Heart left ventricle (tissue), 13 donors: ENCODE measurements around the gene EIF2S2.

Experiments used
- POLR2A ChIP-seq, 2 donors: fragments of 450-650 bp; IDR thresholded peaks; one replicate each; pipeline ENCODE4 v1.6.1; 2017; ENCODE audit warnings: antibody characterized with exemption in 2 of 2, mild to moderate bottlenecking in 2 of 2, moderate library complexity in 2 of 2
- TF ChIP-seq, protein P1 (sequence below), 12 donors: fragments of 200-600 bp; sonication (generic) in 4 of 12; IDR thresholded peaks; one replicate each; pipeline versions ENCODE4 v1.5.0 to v1.8.0; 2018 to 2022; ENCODE audit warnings: antibody characterized with exemption in 12 of 12, mild to moderate bottlenecking in 5 of 12
- donor health status: ischemic (EF 13 %, LVEDD 7.1; RV severe dilation, severe dysfunction).
- donor health status: DM: no; HTN: yes; CAD: no.
- donor health status: DM: no; HTN: no; CAD: no.
- donor health status: ischemic (EF 25% LVEDD 6.9; RV normal size, moderate dysfunction).
- donor health status: ischemic (EF 25% LVEDD 5.7; RV mildly dilated, moderate dysfunction).
- donor health status: ischemic (EF 35%, LVEDD 5.7; RV mildly dilated, moderate dysfunction).
- donor health status: nonischemic (EF 11% LVEDD 7.7; RV severe dilation, severe dysfunction).
- donor health status: DM: yes; HTN: yes; CAD: no.
- donor health status: PGD.
- donor health status: ischemic (EF 29% LVEDD 5.4; RV normal size, mild dysfunction).
- donor health status: nonischemic (EF 23%, LVEDD 6.1; RV moderate dilation, normal function).

- TF ChIP-seq, protein P1, sequence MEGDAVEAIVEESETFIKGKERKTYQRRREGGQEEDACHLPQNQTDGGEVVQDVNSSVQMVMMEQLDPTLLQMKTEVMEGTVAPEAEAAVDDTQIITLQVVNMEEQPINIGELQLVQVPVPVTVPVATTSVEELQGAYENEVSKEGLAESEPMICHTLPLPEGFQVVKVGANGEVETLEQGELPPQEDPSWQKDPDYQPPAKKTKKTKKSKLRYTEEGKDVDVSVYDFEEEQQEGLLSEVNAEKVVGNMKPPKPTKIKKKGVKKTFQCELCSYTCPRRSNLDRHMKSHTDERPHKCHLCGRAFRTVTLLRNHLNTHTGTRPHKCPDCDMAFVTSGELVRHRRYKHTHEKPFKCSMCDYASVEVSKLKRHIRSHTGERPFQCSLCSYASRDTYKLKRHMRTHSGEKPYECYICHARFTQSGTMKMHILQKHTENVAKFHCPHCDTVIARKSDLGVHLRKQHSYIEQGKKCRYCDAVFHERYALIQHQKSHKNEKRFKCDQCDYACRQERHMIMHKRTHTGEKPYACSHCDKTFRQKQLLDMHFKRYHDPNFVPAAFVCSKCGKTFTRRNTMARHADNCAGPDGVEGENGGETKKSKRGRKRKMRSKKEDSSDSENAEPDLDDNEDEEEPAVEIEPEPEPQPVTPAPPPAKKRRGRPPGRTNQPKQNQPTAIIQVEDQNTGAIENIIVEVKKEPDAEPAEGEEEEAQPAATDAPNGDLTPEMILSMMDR (IDR thresholded peaks at IDR 0.05) = no peak
- TF ChIP-seq POLR2A (IDR thresholded peaks at IDR 0.05) = no peak
Observed at GRCh38 chr20:34060970-34061369, 51.1 kb downstream of the EIF2S2 start.
